ENCODE results near the gene IRS1.

- TF ChIP-seq CTCF (conservative IDR thresholded peaks at IDR 0.05 in 1 of 2, IDR thresholded peaks at IDR 0.05 in 1 of 2; ENCODE audit: extremely low read depth in 1 of 2, insufficient read depth in 1 of 2, low read depth in 1 of 2, low read length in 2 of 2) (no peak), EZH2 (IDR thresholded peaks at IDR 0.05; ENCODE audit: borderline replicate concordance, low read length) (no peak)
Measured at GRCh38 chr2:226837334-226837733, 37.7 kb upstream of the IRS1 start.
